WI38 (cell line): ENCODE results near the gene GNL2.
"Not testable (repeated sequence)": the region's sequence is repeated elsewhere in the genome, so short reads cannot be mapped to it uniquely, and the experiment has no call there.

Experiments used
- H3K4me3 ChIP-seq: 2 replicates; pipeline ENCODE4 v1.5.1; 2011; ENCODE audit warnings: low read depth, mild to moderate bottlenecking, control low read depth, low read length
- TF ChIP-seq, protein P1 (sequence below): IDR thresholded peaks from 2 replicates; pipeline ENCODE4 v1.5.1; 2012; ENCODE audit warnings: low read depth, mild to moderate bottlenecking, control low read depth, low read length

The GNL2 gene

DNA sequence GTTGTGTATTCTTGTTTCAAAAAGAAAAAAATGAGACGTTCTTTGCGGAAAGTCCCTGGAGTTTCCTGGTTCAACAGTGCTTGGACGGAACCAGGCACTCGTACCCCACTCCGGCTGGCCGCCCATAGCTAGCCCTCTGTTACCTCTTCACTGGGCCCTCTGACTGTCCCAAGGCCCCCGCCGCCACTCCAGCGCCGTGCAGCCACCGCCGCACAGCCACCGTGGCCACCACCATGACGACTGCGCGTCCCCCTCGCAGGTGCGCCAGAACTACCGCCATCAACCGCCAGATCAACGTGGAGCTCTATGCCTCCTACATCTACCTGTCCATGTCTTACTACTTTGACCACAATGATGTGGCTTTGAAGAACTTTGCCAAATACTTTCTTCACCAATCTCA is 51.2 kb downstream of the GNL2 start:
- TF ChIP-seq, protein P1, sequence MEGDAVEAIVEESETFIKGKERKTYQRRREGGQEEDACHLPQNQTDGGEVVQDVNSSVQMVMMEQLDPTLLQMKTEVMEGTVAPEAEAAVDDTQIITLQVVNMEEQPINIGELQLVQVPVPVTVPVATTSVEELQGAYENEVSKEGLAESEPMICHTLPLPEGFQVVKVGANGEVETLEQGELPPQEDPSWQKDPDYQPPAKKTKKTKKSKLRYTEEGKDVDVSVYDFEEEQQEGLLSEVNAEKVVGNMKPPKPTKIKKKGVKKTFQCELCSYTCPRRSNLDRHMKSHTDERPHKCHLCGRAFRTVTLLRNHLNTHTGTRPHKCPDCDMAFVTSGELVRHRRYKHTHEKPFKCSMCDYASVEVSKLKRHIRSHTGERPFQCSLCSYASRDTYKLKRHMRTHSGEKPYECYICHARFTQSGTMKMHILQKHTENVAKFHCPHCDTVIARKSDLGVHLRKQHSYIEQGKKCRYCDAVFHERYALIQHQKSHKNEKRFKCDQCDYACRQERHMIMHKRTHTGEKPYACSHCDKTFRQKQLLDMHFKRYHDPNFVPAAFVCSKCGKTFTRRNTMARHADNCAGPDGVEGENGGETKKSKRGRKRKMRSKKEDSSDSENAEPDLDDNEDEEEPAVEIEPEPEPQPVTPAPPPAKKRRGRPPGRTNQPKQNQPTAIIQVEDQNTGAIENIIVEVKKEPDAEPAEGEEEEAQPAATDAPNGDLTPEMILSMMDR: no peak

DNA sequence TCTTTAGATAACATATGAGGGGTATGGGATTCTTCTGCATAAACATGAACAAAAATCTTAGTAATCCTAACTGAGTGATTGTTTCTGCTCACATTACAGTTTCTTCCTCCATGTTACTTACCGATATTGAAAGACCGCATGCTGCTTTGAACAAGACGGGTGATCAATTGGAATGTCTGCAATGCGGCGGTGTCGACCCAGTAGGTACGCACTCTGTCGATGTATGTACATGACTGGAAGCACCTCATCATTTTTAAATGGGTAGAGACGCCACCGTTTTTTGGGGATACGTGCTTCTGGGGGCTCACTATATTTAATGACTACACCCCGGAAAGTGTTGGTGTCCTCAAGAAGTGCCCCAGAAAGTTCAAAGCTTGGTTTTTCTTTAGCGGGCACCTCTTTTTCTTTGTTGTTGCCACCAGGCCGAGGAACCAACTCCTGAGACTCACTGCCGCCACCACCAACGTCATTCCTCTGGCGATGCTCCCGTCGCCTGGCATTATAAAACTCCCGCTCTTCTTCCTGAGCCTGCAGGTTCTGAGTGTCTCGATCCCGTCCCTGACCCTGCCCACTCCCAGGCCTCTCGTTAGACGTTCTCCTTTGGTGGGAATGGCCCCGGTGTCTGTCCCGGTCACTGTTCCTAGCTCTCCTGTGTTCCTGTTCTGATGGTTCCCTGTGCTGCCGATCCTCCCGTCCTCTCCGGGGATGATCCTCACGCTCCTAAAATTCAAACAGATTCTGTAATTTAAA is 55.5 kb downstream of the GNL2 start:
- no peak overlapping the region for H3K4me3 ChIP-seq
- TF ChIP-seq, protein P1: no peak

More for the DNA sequence above, 51.2 kb downstream of the GNL2 start:
- H3K4me3 ChIP-seq: no peak overlapping the region

- not testable (repeated sequence) for H3K4me3 ChIP-seq
Observed at GRCh38 chr1:37539154-37539553, 56.6 kb downstream of the GNL2 start.

DNA sequence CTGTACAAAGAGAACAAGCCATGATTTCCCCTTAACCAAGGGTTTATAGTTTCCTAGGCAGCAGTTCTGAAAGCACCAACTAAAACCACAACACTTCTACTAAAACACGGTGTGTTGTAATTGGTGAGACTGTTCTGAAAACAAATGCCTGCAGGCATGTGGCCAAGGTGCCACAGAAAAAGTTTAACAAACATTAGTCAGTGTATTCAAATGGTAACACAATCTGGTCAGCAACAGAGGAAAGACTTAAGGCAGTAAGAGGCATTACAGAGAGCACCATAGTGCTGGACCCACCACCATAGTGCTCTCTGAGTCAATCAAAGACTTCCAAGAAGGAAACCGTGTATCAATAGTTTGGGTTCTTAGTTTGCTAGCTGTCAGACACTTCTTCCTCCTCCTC is 58.4 kb downstream of the GNL2 start:
- TF ChIP-seq, protein P1: no peak
- no peak overlapping the region for H3K4me3 ChIP-seq

- TF ChIP-seq, protein P1: no peak
- H3K4me3 ChIP-seq: no peak overlapping the region
Observed at GRCh38 chr1:37533317-37534093, 62.2 kb downstream of the GNL2 start.

DNA sequence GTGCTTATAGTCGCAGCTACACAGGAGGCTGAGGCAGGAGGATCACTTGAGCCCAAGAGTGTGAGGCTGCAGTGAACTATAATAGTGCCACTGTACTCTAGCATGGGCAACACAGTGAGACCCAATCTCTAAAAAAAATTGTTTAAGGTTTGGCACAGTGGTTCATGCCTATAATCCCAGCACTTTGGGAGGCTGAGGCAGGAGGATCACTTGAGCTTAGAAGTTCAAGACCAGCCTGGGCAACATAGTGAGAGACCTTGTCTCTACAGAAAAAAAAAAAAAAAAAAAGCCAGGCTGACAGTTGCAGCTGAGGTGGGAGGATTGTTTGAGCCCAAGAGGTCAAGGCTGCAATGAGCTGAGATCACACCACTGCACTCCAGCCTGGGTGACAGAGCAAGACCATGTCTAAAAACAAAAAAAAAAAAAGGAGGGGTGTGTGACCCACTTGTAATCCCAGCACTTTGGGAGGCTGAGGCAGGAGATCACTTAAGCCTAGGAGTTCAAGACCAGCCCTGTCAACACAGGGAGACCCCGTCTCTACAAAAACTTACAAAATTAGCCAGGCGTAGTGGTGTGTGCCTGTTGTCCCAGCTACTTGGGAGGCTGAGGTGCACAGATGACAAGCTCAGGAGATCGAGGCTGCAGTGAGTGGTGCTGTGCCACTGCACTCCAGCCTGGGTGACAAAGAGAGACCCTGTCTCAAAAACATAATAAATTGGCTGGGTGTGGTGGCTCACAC is 63.1 kb downstream of the GNL2 start:
- H3K4me3 ChIP-seq: not testable (repeated sequence)

GRCh38 chr1:37529888-37530287 is 65.8 kb downstream of the GNL2 start:
- not testable (repeated sequence) for H3K4me3 ChIP-seq

DNA sequence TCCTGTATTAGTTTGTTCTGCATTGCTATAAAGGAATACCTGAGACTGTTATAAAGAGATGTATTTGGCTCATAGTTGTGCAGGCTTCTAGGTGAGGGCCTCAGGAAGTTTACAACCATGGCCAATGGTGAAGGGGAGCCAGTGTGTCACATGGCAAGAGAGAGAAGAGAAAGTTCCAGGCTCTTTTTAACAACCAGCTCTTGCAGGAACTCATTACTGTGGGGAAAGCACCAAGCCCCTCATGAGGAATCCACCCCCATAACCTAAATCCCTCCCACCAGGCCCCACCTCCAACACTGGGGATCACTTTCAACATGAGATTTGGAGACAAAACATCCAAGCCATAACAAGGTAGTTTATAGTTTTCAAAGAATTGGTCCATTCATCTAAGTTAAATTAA is 76.1 kb downstream of the GNL2 start:
- TF ChIP-seq, protein P1: no peak
- no peak overlapping the region for H3K4me3 ChIP-seq

DNA sequence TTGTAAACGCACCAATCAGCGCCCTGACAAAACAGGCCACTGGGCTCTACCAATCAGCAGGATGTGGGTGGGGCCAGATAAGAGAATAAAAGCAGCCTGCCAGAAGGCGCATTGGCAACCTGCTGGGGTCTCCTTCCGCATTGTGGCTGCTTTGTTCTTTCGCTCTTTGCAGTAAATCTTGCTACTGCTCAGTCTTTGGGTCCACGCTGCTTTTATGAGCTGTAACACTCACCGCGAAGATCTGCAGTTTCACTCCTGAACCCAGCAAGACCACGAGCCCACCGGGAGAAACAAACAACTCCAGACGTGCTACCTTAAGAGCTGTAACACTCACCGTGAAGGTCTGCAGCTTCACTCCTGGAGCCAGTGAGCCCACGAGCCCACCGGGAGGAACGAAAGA is 76.8 kb downstream of the GNL2 start:
- not testable (repeated sequence) for H3K4me3 ChIP-seq

- H3K4me3 ChIP-seq: not testable (repeated sequence)
Observed at GRCh38 chr1:37518241-37518640, 77.5 kb downstream of the GNL2 start.
